ENCODE measurements around the gene XIAP. TPM values are rescaled to one million over a fixed set of nuclear protein-coding genes. Genes with fewer than 3 reads are reported as not detected.

XIAP gene
- total RNA-seq, 6 experiments from 2014 or later: 34.4 to 48.4 (median 38.8) TPM

DNA sequence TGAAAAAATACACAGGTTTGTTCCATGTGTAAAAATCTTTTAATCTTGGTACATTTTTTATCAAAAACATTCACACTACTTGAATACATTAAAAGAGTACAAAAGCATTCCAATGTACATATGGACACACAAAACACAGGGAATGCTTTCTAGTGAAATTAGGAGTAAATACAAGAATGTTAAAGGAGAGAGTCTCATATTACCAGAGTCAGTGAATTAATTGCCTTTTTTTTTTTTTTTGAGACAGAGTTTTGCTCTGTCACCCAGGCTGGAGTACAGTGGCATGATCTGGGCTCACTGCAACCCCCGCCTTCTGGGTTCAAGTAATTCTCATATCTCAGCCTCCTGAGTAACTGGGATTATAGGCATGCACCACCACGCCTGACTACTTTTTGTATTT is 17.0 kb downstream of the XIAP start:
- H3K4me3 Mint-ChIP-seq: no peak overlapping the region
- TF ChIP-seq, protein P1, sequence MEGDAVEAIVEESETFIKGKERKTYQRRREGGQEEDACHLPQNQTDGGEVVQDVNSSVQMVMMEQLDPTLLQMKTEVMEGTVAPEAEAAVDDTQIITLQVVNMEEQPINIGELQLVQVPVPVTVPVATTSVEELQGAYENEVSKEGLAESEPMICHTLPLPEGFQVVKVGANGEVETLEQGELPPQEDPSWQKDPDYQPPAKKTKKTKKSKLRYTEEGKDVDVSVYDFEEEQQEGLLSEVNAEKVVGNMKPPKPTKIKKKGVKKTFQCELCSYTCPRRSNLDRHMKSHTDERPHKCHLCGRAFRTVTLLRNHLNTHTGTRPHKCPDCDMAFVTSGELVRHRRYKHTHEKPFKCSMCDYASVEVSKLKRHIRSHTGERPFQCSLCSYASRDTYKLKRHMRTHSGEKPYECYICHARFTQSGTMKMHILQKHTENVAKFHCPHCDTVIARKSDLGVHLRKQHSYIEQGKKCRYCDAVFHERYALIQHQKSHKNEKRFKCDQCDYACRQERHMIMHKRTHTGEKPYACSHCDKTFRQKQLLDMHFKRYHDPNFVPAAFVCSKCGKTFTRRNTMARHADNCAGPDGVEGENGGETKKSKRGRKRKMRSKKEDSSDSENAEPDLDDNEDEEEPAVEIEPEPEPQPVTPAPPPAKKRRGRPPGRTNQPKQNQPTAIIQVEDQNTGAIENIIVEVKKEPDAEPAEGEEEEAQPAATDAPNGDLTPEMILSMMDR (IDR thresholded peaks at IDR 0.05): no peak
- no peaks in the 10 kb centered on the region for H3K9me3 Mint-ChIP-seq
- no peak for DNase-seq
- no peaks in the 10 kb centered on the region for H3K36me3 Mint-ChIP-seq (ENCODE audit: low read depth)
- no peaks in the 10 kb centered on the region for H3K27me3 Mint-ChIP-seq (ENCODE audit: insufficient read depth)
- peaks cover 27% of the 10 kb centered on the region for H3K4me1 Mint-ChIP-seq (ENCODE audit: low read depth)
- peak overlapping the region; percentile 43; the same call in 1 of the 2 replicates for H3K27ac Mint-ChIP-seq

DNA sequence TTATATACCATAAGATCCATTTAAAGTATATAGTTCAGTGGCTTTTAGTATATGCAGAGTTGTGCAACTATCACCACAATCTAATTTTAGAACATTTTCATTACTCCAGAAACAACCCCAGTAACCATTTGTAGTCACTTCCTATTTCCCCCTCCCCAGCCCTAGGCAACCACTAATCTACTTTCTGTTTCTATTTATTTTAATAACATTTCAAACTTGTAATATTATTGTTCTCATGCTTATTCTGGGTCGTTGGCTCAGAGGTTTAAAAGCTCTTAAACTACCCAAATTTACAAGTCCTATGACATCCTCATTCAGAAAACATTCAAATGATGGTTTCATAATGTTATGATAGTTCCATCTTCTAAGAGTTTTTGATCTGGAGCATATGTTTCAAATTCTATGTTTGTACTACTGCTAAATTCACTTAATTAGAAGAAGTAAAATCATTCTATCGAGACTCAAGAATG is 18.4 kb downstream of the XIAP start:
- peak; percentile 2 for DNase-seq
- TF ChIP-seq, protein P1 (IDR thresholded peaks at IDR 0.05): no peak
- Mint-ChIP-seq H3K36me3 (ENCODE audit: low read depth) (no peaks in the 10 kb centered on the region), H3K4me1 (ENCODE audit: low read depth) (peaks cover 27% of the 10 kb centered on the region), H3K9me3 (no peaks in the 10 kb centered on the region), H3K27ac (peak overlapping the region; percentile 86), H3K4me3 (peak overlapping the region; percentile 41), H3K27me3 (ENCODE audit: insufficient read depth) (no peaks in the 10 kb centered on the region)

GRCh38 chrX:123881330-123881729 is 21.5 kb downstream of the XIAP start:
- no peaks in the 10 kb centered on the region for H3K9me3 Mint-ChIP-seq
- TF ChIP-seq, protein P1 (IDR thresholded peaks at IDR 0.05): no peak
- no peak overlapping the region for H3K4me3 Mint-ChIP-seq
- peaks cover 27% of the 10 kb centered on the region for H3K4me1 Mint-ChIP-seq (ENCODE audit: low read depth)
- H3K36me3 Mint-ChIP-seq (ENCODE audit: low read depth): no peaks in the 10 kb centered on the region
- peak overlapping the region; percentile 26; the same call in 1 of the 2 replicates for H3K27ac Mint-ChIP-seq
- no peak for DNase-seq
- no peaks in the 10 kb centered on the region for H3K27me3 Mint-ChIP-seq (ENCODE audit: insufficient read depth)

DNA sequence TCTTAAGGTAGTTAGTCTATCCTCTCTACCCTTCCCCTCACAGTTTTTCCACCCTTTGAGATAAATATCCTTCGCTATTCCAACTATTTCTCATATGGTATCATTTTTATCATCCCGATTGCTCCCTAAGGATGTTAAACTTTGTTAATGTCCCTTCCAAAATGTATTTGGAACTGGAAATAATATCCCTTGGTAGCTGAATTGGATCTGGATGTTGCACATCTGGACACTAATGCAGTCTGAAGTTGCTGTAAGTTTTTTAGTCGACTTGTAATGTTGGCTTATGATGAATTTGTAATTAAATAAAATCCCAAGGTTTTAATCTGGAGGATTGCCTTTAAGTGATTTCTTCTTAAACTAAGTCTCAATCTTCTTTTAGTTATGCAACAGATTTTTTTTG is 22.5 kb downstream of the XIAP start:
- Mint-ChIP-seq H3K27me3 (ENCODE audit: insufficient read depth) (no peaks in the 10 kb centered on the region), H3K4me3 (no peak overlapping the region), H3K36me3 (ENCODE audit: low read depth) (no peaks in the 10 kb centered on the region), H3K4me1 (ENCODE audit: low read depth) (peaks cover 22% of the 10 kb centered on the region), H3K9me3 (no peaks in the 10 kb centered on the region), H3K27ac (no peak overlapping the region)
- DNase-seq: no peak
- TF ChIP-seq, protein P1 (IDR thresholded peaks at IDR 0.05): no peak

GRCh38 chrX:123884809-123885408 is 25.1 kb downstream of the XIAP start:
- H3K4me1 Mint-ChIP-seq (ENCODE audit: low read depth): peaks cover 8% of the 10 kb centered on the region
- H3K36me3 Mint-ChIP-seq (ENCODE audit: low read depth): no peaks in the 10 kb centered on the region
- TF ChIP-seq, protein P1 (IDR thresholded peaks at IDR 0.05): peak; percentile 76
- peaks cover 2% of the 10 kb centered on the region; the same call in 1 of the 2 replicates for H3K27me3 Mint-ChIP-seq (ENCODE audit: insufficient read depth)
- no peak overlapping the region for H3K4me3 Mint-ChIP-seq
- no peak overlapping the region for H3K27ac Mint-ChIP-seq
- DNase-seq: peak; percentile 41
- H3K9me3 Mint-ChIP-seq: no peaks in the 10 kb centered on the region

Measured in HFFc6 (cell line).